Measurements from ENCODE around the gene CACUL1.

Gene CACUL1

DNA sequence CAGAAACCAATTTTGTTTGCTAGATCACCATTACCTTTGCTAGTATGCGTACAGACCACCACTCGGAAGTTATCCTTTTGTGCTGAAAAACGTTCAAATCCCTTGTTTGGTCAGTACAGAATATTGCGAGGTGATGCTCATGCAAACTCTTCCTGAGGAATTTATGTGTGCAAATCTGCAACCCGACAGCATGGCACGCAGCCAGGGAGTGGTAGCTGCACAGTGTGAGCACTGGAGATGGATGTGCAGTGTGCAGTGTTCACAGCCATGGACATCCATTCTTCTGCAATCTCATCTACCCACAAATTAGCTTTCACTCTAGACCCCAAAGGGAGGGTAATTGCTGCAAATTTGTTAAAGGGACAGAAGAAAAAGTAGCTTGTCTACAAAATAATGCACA lies 72.2 kb downstream of the CACUL1 start:
- H3K9me3 ChIP-seq (ENCODE audit: severe bottlenecking), result no peaks in the 10 kb centered on the region
- no peak overlapping the region for H3K4me3 ChIP-seq (ENCODE audit: severe bottlenecking)
- no peaks in the 10 kb centered on the region for H3K27me3 ChIP-seq (ENCODE audit: insufficient read depth, poor library complexity, severe bottlenecking)
- ATAC-seq (ENCODE audit: low read depth), result no peak
- TF ChIP-seq, protein P1, sequence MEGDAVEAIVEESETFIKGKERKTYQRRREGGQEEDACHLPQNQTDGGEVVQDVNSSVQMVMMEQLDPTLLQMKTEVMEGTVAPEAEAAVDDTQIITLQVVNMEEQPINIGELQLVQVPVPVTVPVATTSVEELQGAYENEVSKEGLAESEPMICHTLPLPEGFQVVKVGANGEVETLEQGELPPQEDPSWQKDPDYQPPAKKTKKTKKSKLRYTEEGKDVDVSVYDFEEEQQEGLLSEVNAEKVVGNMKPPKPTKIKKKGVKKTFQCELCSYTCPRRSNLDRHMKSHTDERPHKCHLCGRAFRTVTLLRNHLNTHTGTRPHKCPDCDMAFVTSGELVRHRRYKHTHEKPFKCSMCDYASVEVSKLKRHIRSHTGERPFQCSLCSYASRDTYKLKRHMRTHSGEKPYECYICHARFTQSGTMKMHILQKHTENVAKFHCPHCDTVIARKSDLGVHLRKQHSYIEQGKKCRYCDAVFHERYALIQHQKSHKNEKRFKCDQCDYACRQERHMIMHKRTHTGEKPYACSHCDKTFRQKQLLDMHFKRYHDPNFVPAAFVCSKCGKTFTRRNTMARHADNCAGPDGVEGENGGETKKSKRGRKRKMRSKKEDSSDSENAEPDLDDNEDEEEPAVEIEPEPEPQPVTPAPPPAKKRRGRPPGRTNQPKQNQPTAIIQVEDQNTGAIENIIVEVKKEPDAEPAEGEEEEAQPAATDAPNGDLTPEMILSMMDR (IDR thresholded peaks at IDR 0.05; ENCODE audit: poor library complexity, severe bottlenecking), result no peak
- DNase-seq (ENCODE audit: low spot score), result no peak
- no peak overlapping the region for H3K27ac ChIP-seq (ENCODE audit: poor library complexity, severe bottlenecking)
- no peaks in the 10 kb centered on the region for H3K4me1 ChIP-seq (ENCODE audit: insufficient read depth, poor library complexity, severe bottlenecking)
- H3K36me3 ChIP-seq (ENCODE audit: low read depth), result peaks cover 28% of the 10 kb centered on the region

DNA sequence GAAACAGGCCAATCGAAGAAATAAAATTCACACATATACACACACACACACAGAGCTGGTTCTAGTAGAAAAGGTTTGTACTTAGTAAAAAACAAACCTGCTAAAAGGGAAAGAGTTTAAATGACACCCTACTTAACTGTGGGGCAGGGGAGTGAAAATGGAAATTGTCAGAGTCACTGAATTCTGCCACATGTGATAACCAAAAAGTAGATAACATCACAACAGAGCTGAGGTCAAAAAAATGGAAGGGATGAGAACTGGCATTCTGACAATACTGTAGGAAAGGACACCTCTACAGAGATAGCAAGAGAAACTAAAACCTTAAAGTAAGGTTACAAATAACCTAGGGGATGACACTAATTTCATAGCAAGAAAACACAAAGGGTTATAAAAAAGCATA lies 74.6 kb downstream of the CACUL1 start:
- Histone ChIP-seq H3K36me3 (ENCODE audit: low read depth) (peaks cover 16% of the 10 kb centered on the region), H3K27me3 (ENCODE audit: insufficient read depth, poor library complexity, severe bottlenecking) (no peaks in the 10 kb centered on the region), H3K4me1 (ENCODE audit: insufficient read depth, poor library complexity, severe bottlenecking) (no peaks in the 10 kb centered on the region), H3K9me3 (ENCODE audit: severe bottlenecking) (no peaks in the 10 kb centered on the region), H3K4me3 (ENCODE audit: severe bottlenecking) (no peak overlapping the region), H3K27ac (ENCODE audit: poor library complexity, severe bottlenecking) (no peak overlapping the region)
- TF ChIP-seq, protein P1 (IDR thresholded peaks at IDR 0.05; ENCODE audit: poor library complexity, severe bottlenecking), result no peak
- no peak for ATAC-seq (ENCODE audit: low read depth)
- no peak for DNase-seq (ENCODE audit: low spot score)

DNA sequence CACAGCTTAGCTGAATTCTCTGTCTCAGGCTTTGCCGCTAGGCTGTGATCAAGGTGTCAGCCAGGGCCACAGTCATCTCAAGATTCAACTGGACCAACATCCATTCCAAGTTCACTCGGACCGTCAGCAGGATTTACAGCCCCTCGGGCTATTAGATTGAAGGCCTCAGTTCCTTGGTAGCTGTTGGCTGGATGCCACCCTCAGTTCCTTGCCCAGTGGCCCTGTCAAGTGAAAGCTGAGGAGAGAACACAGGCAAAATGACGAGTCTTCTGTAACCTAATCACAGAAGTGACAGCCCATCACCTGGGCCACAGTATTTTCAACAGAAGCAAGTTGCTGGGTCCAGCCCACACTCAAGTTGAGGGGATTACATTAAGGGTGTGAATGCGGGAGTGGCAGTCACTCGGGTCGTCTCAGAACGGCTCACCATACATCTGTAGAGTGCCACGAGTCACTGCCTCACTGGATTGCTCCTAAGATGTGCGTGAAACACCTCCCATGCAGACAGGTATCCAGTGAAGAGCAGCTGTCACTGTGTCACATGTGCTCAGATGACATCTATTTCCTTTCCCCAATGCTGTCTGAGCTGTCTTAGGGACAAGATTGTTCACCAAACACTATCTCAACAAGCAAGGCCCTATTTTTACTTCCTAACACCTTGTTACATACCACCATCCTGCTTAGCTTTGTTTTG lies 80.4 kb downstream of the CACUL1 start:
- TF ChIP-seq, protein P1 (IDR thresholded peaks at IDR 0.05; ENCODE audit: poor library complexity, severe bottlenecking), result no peak
- Histone ChIP-seq H3K4me1 (ENCODE audit: insufficient read depth, poor library complexity, severe bottlenecking) (no peaks in the 10 kb centered on the region), H3K4me3 (ENCODE audit: severe bottlenecking) (no peak overlapping the region), H3K36me3 (ENCODE audit: low read depth) (no peaks in the 10 kb centered on the region), H3K9me3 (ENCODE audit: severe bottlenecking) (no peaks in the 10 kb centered on the region), H3K27ac (ENCODE audit: poor library complexity, severe bottlenecking) (no peak overlapping the region), H3K27me3 (ENCODE audit: insufficient read depth, poor library complexity, severe bottlenecking) (no peaks in the 10 kb centered on the region)
- no peak for DNase-seq (ENCODE audit: low spot score)
- ATAC-seq (ENCODE audit: low read depth), result 0 out of 3 replicates have a peak, but pooled peaks have one; percentile 15

DNA sequence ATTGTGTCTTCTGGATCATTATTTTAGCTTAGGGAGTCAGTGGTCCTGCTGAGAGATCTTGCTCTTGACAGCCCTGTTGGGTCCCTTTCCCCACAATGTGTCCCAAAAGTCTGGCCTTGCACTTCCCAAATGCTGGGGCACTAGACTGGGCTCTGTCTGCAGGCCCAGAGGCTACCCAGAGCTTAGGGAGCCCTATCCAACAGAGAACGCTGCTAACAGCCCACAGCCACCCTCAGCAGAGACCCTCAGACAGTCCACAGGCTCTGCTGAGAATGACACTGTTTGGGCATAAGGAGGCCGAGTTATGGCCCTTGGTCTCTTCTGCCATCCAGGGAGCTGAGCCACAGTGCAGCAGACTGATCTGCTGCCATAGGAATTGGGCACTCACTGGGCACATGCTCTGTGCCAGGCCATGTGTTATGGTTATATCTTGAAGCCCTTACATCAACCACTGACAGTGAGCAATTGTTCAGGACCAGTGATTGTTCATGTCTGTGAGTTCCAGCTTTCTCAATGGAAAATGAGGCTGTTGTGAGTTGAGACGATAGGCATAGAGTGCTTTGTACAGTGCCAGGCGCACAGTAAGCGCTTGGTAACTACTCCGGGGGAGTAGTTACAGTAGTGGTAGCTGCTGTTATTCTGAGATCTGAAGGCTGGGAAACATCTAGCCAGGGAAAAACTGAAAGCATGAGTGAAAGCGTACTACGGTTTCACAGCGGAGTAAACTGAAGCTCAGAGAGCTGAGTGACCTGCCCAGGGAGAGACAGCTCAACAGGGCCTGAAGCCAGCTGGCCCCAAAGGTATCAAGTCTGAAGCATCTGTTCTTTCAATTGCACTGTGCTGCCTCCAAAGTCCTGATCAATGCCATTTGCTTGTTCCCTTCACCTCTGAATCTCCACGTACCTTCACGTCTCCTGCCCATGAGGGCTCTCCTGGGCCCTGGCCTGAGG lies 81.7 kb downstream of the CACUL1 start:
- DNase-seq (ENCODE audit: low spot score) (no peak), ATAC-seq (ENCODE audit: low read depth) (no peak)
- Histone ChIP-seq H3K36me3 (ENCODE audit: low read depth) (no peaks in the 10 kb centered on the region), H3K27ac (ENCODE audit: poor library complexity, severe bottlenecking) (no peak overlapping the region), H3K27me3 (ENCODE audit: insufficient read depth, poor library complexity, severe bottlenecking) (no peaks in the 10 kb centered on the region), H3K4me3 (ENCODE audit: severe bottlenecking) (no peak overlapping the region), H3K9me3 (ENCODE audit: severe bottlenecking) (no peaks in the 10 kb centered on the region), H3K4me1 (ENCODE audit: insufficient read depth, poor library complexity, severe bottlenecking) (no peaks in the 10 kb centered on the region)
- TF ChIP-seq, protein P1 (IDR thresholded peaks at IDR 0.05; ENCODE audit: poor library complexity, severe bottlenecking), result no peak
